Activated B cell treated with CpG ODN at 0.5 μM for 24 hours (primary cell): ENCODE data around the gene PNKP. TPM values are rescaled to one million over a fixed set of nuclear protein-coding genes. Genes with fewer than 3 reads are reported as not detected.

Experiments
- ATAC-seq: fragments of 200-7000 bp; cut with Tn5 transposase; one replicate; pipeline ENCODE4 v1.10.0; 2021; ENCODE audit warnings: low read depth, mild to moderate bottlenecking, moderate library complexity
- CTCF ChIA-PET: fragments of 350-600 bp; sonication (Branson Sonifier 250); formaldehyde crosslinking; loops from one replicate; lab custom pipeline; 2021; ENCODE audit warnings: antibody characterized with exemption; lab: Charles Lee
- POLR2A ChIA-PET: fragments of 350-600 bp; sonication (Branson Sonifier 250); formaldehyde crosslinking; loops from one replicate; lab custom pipeline; 2021; ENCODE audit warnings: antibody characterized with exemption; lab: Charles Lee
- DNase-seq: peaks from one replicate; pipeline ENCODE4 v3.0.0; 2022
- H3K27ac Mint-ChIP-seq: one replicate; pipeline ENCODE4 v1.8.0; 2020; ENCODE audit warnings: mixed read lengths
- H3K27me3 Mint-ChIP-seq: one replicate; pipeline ENCODE4 v1.8.0; 2021; ENCODE audit warnings: mixed read lengths
- H3K36me3 Mint-ChIP-seq: one replicate; pipeline ENCODE4 v1.8.0; 2021; ENCODE audit warnings: low read depth, mixed read lengths
- H3K4me1 Mint-ChIP-seq: one replicate; pipeline ENCODE4 v1.8.0; 2021; ENCODE audit warnings: mixed read lengths
- H3K4me3 Mint-ChIP-seq: one replicate; pipeline ENCODE4 v1.8.0; 2020; ENCODE audit warnings: mild to moderate bottlenecking, mixed read lengths
- H3K9me3 Mint-ChIP-seq: one replicate; pipeline ENCODE4 v1.8.0; 2020; ENCODE audit warnings: mixed read lengths
- CTCF ChIP-seq: fragments of 200-600 bp; IDR thresholded peaks from one replicate; pipeline ENCODE4 v1.8.0; 2022; ENCODE audit warnings: antibody characterized with exemption, mild to moderate bottlenecking
- intact Hi-C: fragments of 100-400 bp; cut with micrococcal nuclease; formaldehyde crosslinking; loops from one replicate; pipeline ENCODE4 v1.15.1; 2024
- total RNA-seq: library from RNA; stranded (reverse); gene quantifications from 2 replicates; pipeline ENCODE4 v1.2.3, GENCODE V29; 2022

Gene PNKP
- total RNA-seq, 1 donor from 2014 or later, result 205 TPM

- Mint-ChIP-seq H3K4me1 (peaks cover 27% of the 10 kb centered on the region), H3K36me3 (peaks cover 32% of the 10 kb centered on the region), H3K27me3 (no peaks in the 10 kb centered on the region), H3K9me3 (no peaks in the 10 kb centered on the region), H3K27ac (no peak overlapping the region), H3K4me3 (no peak overlapping the region)
- no peak for DNase-seq
- CTCF ChIA-PET, result interaction anchor here (0.8 kb wide), 1 partner anchor 26 kb away, joined by 3 read pairs; no protein-coding TSS in a partner anchor
- intact Hi-C loops, result no loop called here
- TF ChIP-seq CTCF, result no peak
- no peak for ATAC-seq
- POLR2A ChIA-PET, result interaction anchor here (0.6 to 1.8 kb wide), 6 partner anchors 9 to 1092 kb away, joined by 3 to 7 read pairs (median 4); partner anchors contain the start of genes AKT1S1, IL4I1 and TBC1D17
Measured at GRCh38 chr19:49887665-49888509, 20.5 kb upstream of the PNKP start.

- Mint-ChIP-seq H3K9me3 (no peaks in the 10 kb centered on the region), H3K4me1 (peaks cover 21% of the 10 kb centered on the region), H3K27ac (no peak overlapping the region), H3K36me3 (peaks cover 33% of the 10 kb centered on the region), H3K4me3 (no peak overlapping the region), H3K27me3 (no peaks in the 10 kb centered on the region)
- POLR2A ChIA-PET, result interaction anchor here (0.7 to 1.4 kb wide), 5 partner anchors 11 to 42 kb away, joined by 3 to 4 read pairs (median 3); partner anchors contain the start of genes ATF5 and NUP62
- no peak for DNase-seq
- ATAC-seq, result no peak
- no peak for TF ChIP-seq CTCF
- intact Hi-C loops, result no loop called here
- CTCF ChIA-PET, result no interaction called here
Measured at GRCh38 chr19:49887037-49887664, 19.8 kb upstream of the PNKP start.

- POLR2A ChIA-PET, result no interaction called here
- Mint-ChIP-seq H3K27me3 (no peaks in the 10 kb centered on the region), H3K4me1 (peaks cover 9% of the 10 kb centered on the region), H3K9me3 (no peaks in the 10 kb centered on the region), H3K4me3 (no peak overlapping the region), H3K27ac (no peak overlapping the region), H3K36me3 (peaks cover 53% of the 10 kb centered on the region)
- intact Hi-C loops, result no loop called here
- CTCF ChIA-PET, result no interaction called here
- no peak for ATAC-seq
- no peak for DNase-seq
- no peak for TF ChIP-seq CTCF
Measured at GRCh38 chr19:49884760-49885159, 17.4 kb upstream of the PNKP start.

- no peak for TF ChIP-seq CTCF
- H3K27me3 Mint-ChIP-seq, result no peaks in the 10 kb centered on the region
Measured at GRCh38 chr19:49884109-49884508, 16.7 kb upstream of the PNKP start.

GRCh38 chr19:49883094-49883493 lies 15.7 kb upstream of the PNKP start:
- Mint-ChIP-seq H3K36me3 (peaks cover 64% of the 10 kb centered on the region), H3K27me3 (no peaks in the 10 kb centered on the region), H3K4me3 (no peak overlapping the region), H3K27ac (no peak overlapping the region), H3K4me1 (peaks cover 16% of the 10 kb centered on the region), H3K9me3 (no peaks in the 10 kb centered on the region)
- intact Hi-C loops, result no loop called here
- no peak for TF ChIP-seq CTCF
- DNase-seq (no peak), ATAC-seq (no peak)
- CTCF ChIA-PET, result no interaction called here
- POLR2A ChIA-PET, result interaction anchor here (1.3 kb wide), 1 partner anchor 28 kb away, joined by 6 read pairs; no protein-coding TSS in a partner anchor

More at GRCh38 chr19:49884109-49884508, 16.7 kb upstream of the PNKP start:
- ATAC-seq (no peak), DNase-seq (no peak)
- Mint-ChIP-seq H3K4me3 (no peak overlapping the region), H3K9me3 (no peaks in the 10 kb centered on the region), H3K4me1 (peaks cover 9% of the 10 kb centered on the region), H3K36me3 (peaks cover 58% of the 10 kb centered on the region), H3K27ac (no peak overlapping the region)
- ChIA-PET POLR2A (no interaction called here), CTCF (no interaction called here)
- intact Hi-C loops, result no loop called here
